Measurements from ENCODE around the gene TRIM27. TPM values are rescaled to one million over a fixed set of nuclear protein-coding genes. Genes with fewer than 3 reads are reported as not detected.

TRIM27 gene
- total RNA-seq, 1 donor from 2014 or later, result 54.5 TPM

Other genes starting within 250 kb of the TRIM27 start
- 1.2 and 1.7 TPM in 2 replicates for gene ZNF311, start 81.3 kb upstream of the TRIM27 start, total RNA-seq
- gene OR2W1, start 121.2 kb upstream of the TRIM27 start, total RNA-seq, result not detected in 2 replicates
- not detected in 2 replicates for gene OR2B3, start 163.3 kb upstream of the TRIM27 start, total RNA-seq
- not detected in 2 replicates for gene OR2J1, start 175.5 kb upstream of the TRIM27 start, total RNA-seq
- gene OR2J3, start 184.1 kb upstream of the TRIM27 start, total RNA-seq, result not detected in 2 replicates
- gene OR2J2, start 246.9 kb upstream of the TRIM27 start, total RNA-seq, result not detected in 2 replicates